HCT116 (cell line): ENCODE data around the gene ETS1. TPM values are rescaled to one million over a fixed set of nuclear protein-coding genes. Genes with fewer than 3 reads are reported as not detected.

Experiments
- ATAC-seq: fragments of 200-7000 bp; cut with Tn5 transposase; 2 replicates; pipeline ENCODE4 v1.9.1; 2020; ENCODE audit warnings: mild to moderate bottlenecking, moderate library complexity
- BruUV-seq: library from RNA; stranded (reverse); fragments of 400-500 nt; replicated peaks from 2 replicates; lab custom pipeline; 2021; lab: Mats Ljungman, UMichigan
- CTCF ChIA-PET: fragments of 300-600 bp; sonication (Branson Sonifier 250); formaldehyde crosslinking; loops from one replicate; lab custom pipeline; 2021; ENCODE audit warnings: antibody characterized with exemption; lab: Charles Lee
- POLR2A ChIA-PET: fragments of 300-600, 350-600 bp; sonication (Branson Sonifier 250); formaldehyde crosslinking; loops from one replicate; lab custom pipeline; 2021; ENCODE audit warnings: antibody characterized with exemption; lab: Charles Lee
- RAD21 ChIA-PET, 2 experiments: fragments of 300-600 bp; sonication (Branson Sonifier 250); formaldehyde crosslinking; loops; one replicate each; lab custom pipeline; 2023; ENCODE audit warnings: low total read pairs in 2 of 2; ENCODE audit not compliant: uncharacterized antibody in 2 of 2, unreplicated experiment in 2 of 2, low non-redundant PET in 1 of 2; lab: Charles Lee
- DNase-seq: peaks from one replicate; pipeline ENCODE4 v3.0.0-alpha.2; 2010; ENCODE audit warnings: low read depth, low spot score
- H2AFZ ChIP-seq: fragments of 200-600 bp; shearing (Covaris generic), sonication (generic); 2 replicates; pipeline ENCODE4 v1.6.1; 2017; ENCODE audit warnings: low read depth, mixed run types, mixed read lengths, antibody characterized with exemption, low read length; ENCODE audit not compliant: poor library complexity, severe bottlenecking
- H3K27ac ChIP-seq: 2 replicates; pipeline ENCODE4 v1.5.1; 2012; ENCODE audit warnings: low read depth, low read length
- H3K27me3 ChIP-seq: fragments of 200-600 bp; sonication (generic); 2 replicates; pipeline ENCODE4 v1.6.1; 2016; ENCODE audit warnings: mixed run types, low read length, mixed read lengths; ENCODE audit not compliant: insufficient read depth
- H3K36me3 ChIP-seq, 2 experiments: fragments of 200-500 bp in 1 of 2; fragments of 200-600 bp in 1 of 2; sonication (Bioruptor generic) in 1 of 2; sonication (generic) in 1 of 2; 2 replicates each; pipeline versions ENCODE4 v1.5.1 to v1.6.1; 2014 to 2016; ENCODE audit warnings: low read length in 2 of 2, inconsistent platforms in 1 of 2, mixed read lengths in 1 of 2, mixed run types in 1 of 2; ENCODE audit not compliant: insufficient read depth in 2 of 2, control insufficient read depth in 1 of 2
- H3K4me1 ChIP-seq, 2 experiments: fragments of 200-600 bp in 1 of 2; sonication (generic) in 1 of 2; 2 replicates each; pipeline versions ENCODE4 v1.5.1 to v1.6.1; 2012 to 2017; ENCODE audit warnings: low read length in 2 of 2, inconsistent platforms in 1 of 2, mild to moderate bottlenecking in 1 of 2, mixed read lengths in 1 of 2, mixed run types in 1 of 2, moderate library complexity in 1 of 2; ENCODE audit not compliant: insufficient read depth in 2 of 2, control insufficient read depth in 1 of 2
- H3K4me2 ChIP-seq: fragments of 200-600 bp; sonication (generic); 2 replicates; pipeline ENCODE4 v1.6.1; 2017; ENCODE audit warnings: mixed run types, low read length, mixed read lengths
- H3K4me3 ChIP-seq, 2 experiments: fragments of 200-600 bp in 1 of 2; sonication (generic) in 1 of 2; replicated peaks in 1 of 2; 2 replicates each; pipeline ENCODE4 v1.5.1; 2011 to 2016; ENCODE audit warnings: low read length in 2 of 2, control low read depth in 1 of 2, low read depth in 1 of 2, mild to moderate bottlenecking in 1 of 2, mixed read lengths in 1 of 2, mixed run types in 1 of 2
- H3K79me2 ChIP-seq: fragments of 200-600 bp; sonication (generic); 2 replicates; pipeline ENCODE4 v1.6.1; 2017; ENCODE audit warnings: mild to moderate bottlenecking, mixed run types, low read length, moderate library complexity, mixed read lengths; ENCODE audit not compliant: insufficient read depth
- H3K9ac ChIP-seq: fragments of 200-600 bp; sonication (generic); 2 replicates; pipeline ENCODE4 v1.6.1; 2016; ENCODE audit warnings: low read length, mixed read lengths
- H3K9me2 ChIP-seq: fragments of 200-600 bp; sonication (generic), shearing (Covaris generic); 2 replicates; pipeline ENCODE4 v1.6.1; 2017; ENCODE audit warnings: mixed run types, mild to moderate bottlenecking, moderate library complexity; ENCODE audit not compliant: insufficient read depth
- H3K9me3 ChIP-seq, 2 experiments: fragments of 200-500 bp in 1 of 2; fragments of 200-600 bp in 1 of 2; sonication (Bioruptor generic) in 1 of 2; sonication (generic) in 1 of 2; 2 replicates each; pipeline ENCODE4 v1.6.1; 2014 to 2017; ENCODE audit warnings: low read length in 2 of 2, mixed read lengths in 2 of 2, inconsistent platforms in 1 of 2, low read depth in 1 of 2, mild to moderate bottlenecking in 1 of 2, mixed run types in 1 of 2, moderate library complexity in 1 of 2; ENCODE audit not compliant: control insufficient read depth in 1 of 2, insufficient read depth in 1 of 2
- H4K20me1 ChIP-seq: fragments of 200-600 bp; sonication (generic), shearing (Covaris generic); 2 replicates; pipeline ENCODE4 v1.6.1; 2017; ENCODE audit warnings: mixed run types, mild to moderate bottlenecking, moderate library complexity; ENCODE audit not compliant: insufficient read depth
- POLR2AphosphoS5 ChIP-seq: IDR thresholded peaks from 2 replicates; pipeline ENCODE4 v1.6.1; 2011; ENCODE audit warnings: mild to moderate bottlenecking, low read depth, low read length, moderate library complexity
- SRF ChIP-seq: IDR thresholded peaks from 2 replicates; pipeline ENCODE4 v1.6.1; 2012; ENCODE audit warnings: low read depth
- YY1 ChIP-seq: IDR thresholded peaks from 2 replicates; pipeline ENCODE4 v1.6.1; 2011; ENCODE audit warnings: low read length, low read depth, moderate library complexity, mild to moderate bottlenecking; ENCODE audit not compliant: insufficient replicate concordance; ENCODE audit errors: extremely low read depth
- intact Hi-C: fragments of 100-400 bp; cut with micrococcal nuclease; formaldehyde crosslinking; loops from 2 replicates; pipeline ENCODE4 v1.10.0; 2022
- total RNA-seq: library from RNA; stranded (reverse); gene quantifications from one replicate; pipeline ENCODE4 v1.2.1, GENCODE V29; 2021; ENCODE audit not compliant: unreplicated experiment
- TF ChIP-seq, protein P1 (sequence below): IDR thresholded peaks from 2 replicates; pipeline ENCODE4 v1.6.1; 2012; ENCODE audit warnings: low read depth
- TF ChIP-seq, protein P2 (sequence below): IDR thresholded peaks from 2 replicates; pipeline ENCODE4 v1.6.1; 2012

ETS1 gene
- total RNA-seq, 1 experiment from 2014 or later = 9.2 TPM

GRCh38 chr11:128500493-128500892, 86.9 kb downstream of the ETS1 start (continued):
- TF ChIP-seq YY1 = no peak
- TF ChIP-seq, all 23 proteins: peak for 0

- ATAC-seq = no peak
- no peak overlapping the region for H3K9ac ChIP-seq
- no TSS peak for BruUV-seq
- H3K9me2 ChIP-seq = no peaks in the 10 kb centered on the region
- intact Hi-C loops = no loop called here
- no peak for DNase-seq
- no peaks in the 10 kb centered on the region for H3K36me3 ChIP-seq
- no peaks in the 10 kb centered on the region for H3K9me3 ChIP-seq
- H3K79me2 ChIP-seq = peaks cover 1% of the 10 kb centered on the region; the same call in 1 of the 2 replicates
- H3K4me3 ChIP-seq = no peak overlapping the region
- no peak overlapping the region for H3K4me2 ChIP-seq
- H3K4me1 ChIP-seq = peaks cover 21 to 56% of the 10 kb centered on the region in 2 experiments
- TF ChIP-seq POLR2AphosphoS5 (no peak), YY1 (no peak), SRF (no peak)
- TF ChIP-seq, protein P1, sequence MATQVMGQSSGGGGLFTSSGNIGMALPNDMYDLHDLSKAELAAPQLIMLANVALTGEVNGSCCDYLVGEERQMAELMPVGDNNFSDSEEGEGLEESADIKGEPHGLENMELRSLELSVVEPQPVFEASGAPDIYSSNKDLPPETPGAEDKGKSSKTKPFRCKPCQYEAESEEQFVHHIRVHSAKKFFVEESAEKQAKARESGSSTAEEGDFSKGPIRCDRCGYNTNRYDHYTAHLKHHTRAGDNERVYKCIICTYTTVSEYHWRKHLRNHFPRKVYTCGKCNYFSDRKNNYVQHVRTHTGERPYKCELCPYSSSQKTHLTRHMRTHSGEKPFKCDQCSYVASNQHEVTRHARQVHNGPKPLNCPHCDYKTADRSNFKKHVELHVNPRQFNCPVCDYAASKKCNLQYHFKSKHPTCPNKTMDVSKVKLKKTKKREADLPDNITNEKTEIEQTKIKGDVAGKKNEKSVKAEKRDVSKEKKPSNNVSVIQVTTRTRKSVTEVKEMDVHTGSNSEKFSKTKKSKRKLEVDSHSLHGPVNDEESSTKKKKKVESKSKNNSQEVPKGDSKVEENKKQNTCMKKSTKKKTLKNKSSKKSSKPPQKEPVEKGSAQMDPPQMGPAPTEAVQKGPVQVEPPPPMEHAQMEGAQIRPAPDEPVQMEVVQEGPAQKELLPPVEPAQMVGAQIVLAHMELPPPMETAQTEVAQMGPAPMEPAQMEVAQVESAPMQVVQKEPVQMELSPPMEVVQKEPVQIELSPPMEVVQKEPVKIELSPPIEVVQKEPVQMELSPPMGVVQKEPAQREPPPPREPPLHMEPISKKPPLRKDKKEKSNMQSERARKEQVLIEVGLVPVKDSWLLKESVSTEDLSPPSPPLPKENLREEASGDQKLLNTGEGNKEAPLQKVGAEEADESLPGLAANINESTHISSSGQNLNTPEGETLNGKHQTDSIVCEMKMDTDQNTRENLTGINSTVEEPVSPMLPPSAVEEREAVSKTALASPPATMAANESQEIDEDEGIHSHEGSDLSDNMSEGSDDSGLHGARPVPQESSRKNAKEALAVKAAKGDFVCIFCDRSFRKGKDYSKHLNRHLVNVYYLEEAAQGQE = no peak
- TF ChIP-seq, protein P2, sequence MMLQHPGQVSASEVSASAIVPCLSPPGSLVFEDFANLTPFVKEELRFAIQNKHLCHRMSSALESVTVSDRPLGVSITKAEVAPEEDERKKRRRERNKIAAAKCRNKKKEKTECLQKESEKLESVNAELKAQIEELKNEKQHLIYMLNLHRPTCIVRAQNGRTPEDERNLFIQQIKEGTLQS = no peak
- RAD21 ChIA-PET = no interaction called here
- no peaks in the 10 kb centered on the region for H4K20me1 ChIP-seq
- H2AFZ ChIP-seq = no peak overlapping the region
- CTCF ChIA-PET = no interaction called here
- H3K27me3 ChIP-seq = no peaks in the 10 kb centered on the region
- POLR2A ChIA-PET = no interaction called here
- no peak overlapping the region for H3K27ac ChIP-seq
Measured at GRCh38 chr11:128499613-128500253, 87.6 kb downstream of the ETS1 start.
